ENCODE results near the gene WNT5A.

The WNT5A gene

DNA sequence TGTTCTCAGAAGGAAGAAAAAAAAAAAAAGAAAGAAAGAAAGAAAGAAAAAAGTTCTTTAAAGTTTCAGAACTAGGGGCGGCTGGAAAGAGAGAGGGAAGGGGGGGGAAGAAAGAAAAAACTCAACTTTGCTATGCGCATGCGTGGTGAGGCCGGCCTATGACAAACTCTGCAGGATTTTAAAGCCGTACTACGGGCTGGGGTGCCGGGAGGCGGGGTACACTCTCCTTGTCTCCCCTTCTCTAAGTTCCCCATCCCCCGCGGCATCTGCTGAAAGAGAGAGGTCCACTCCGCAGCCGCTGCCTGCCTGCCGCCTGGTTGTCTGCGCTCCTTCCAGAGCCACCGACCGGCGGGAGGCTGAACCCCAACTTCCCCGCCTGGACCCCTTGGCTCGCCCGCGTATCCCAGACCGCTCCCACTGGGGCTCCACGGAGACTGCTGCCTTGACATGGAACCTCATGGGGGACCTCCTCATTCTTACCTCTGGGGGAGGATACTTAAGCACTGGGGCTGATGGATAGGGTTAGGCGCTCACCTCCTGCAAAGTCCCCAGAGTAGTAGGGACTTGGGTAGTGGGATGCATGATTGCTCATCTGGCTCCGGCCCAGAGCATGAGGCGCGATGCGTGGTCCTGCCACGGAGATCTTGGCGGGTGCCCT is 1.4 kb upstream of the WNT5A start (continued):
- TF ChIP-seq ZBTB17 (tag by site-specific recombination; IDR thresholded peaks at IDR 0.05), result peak; percentile 36; the same call in 1 of the 2 replicates
- peak; percentile 39; the same call in 1 of the 2 replicates for TF ChIP-seq PRDM10 (tag by site-specific recombination; IDR thresholded peaks at IDR 0.05)
- TF ChIP-seq, protein P1, sequence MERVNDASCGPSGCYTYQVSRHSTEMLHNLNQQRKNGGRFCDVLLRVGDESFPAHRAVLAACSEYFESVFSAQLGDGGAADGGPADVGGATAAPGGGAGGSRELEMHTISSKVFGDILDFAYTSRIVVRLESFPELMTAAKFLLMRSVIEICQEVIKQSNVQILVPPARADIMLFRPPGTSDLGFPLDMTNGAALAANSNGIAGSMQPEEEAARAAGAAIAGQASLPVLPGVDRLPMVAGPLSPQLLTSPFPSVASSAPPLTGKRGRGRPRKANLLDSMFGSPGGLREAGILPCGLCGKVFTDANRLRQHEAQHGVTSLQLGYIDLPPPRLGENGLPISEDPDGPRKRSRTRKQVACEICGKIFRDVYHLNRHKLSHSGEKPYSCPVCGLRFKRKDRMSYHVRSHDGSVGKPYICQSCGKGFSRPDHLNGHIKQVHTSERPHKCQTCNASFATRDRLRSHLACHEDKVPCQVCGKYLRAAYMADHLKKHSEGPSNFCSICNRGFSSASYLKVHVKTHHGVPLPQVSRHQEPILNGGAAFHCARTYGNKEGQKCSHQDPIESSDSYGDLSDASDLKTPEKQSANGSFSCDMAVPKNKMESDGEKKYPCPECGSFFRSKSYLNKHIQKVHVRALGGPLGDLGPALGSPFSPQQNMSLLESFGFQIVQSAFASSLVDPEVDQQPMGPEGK (tag by site-specific recombination; IDR thresholded peaks at IDR 0.05), result peak; percentile 63

- Histone ChIP-seq H3K4me1 (ENCODE audit: control insufficient read depth, insufficient read depth, low read length) (peaks cover 21% of the 10 kb centered on the region), H3K36me3 (ENCODE audit: control insufficient read depth in 2 of 2, insufficient read depth in 1 of 2, low read length in 2 of 2) (peaks cover 0 to 11% of the 10 kb centered on the region in 2 experiments; a peak in 1 of 3 replicates), H3K27ac (ENCODE audit: extremely low read depth, low read depth, low read length) (peak overlapping the region; percentile 97), H3K9me3 (ENCODE audit: control insufficient read depth, insufficient read depth, low read depth, low read length) (no peaks in the 10 kb centered on the region), H3K4me3 (ENCODE audit: low read depth, low read length) (peak overlapping the region; percentile 72)
- POLR2A ChIA-PET, result interaction anchor here (0.6 to 1.0 kb wide), 3 partner anchors 14 to 1354 kb away, joined by 3 read pairs; no protein-coding TSS in a partner anchor
- CTCF ChIA-PET, result interaction anchor here (0.7 kb wide), 2 partner anchors 215 to 236 kb away, joined by 3 to 4 read pairs; no protein-coding TSS in a partner anchor
- TF ChIP-seq ZSCAN30 (tag by site-specific recombination; IDR thresholded peaks at IDR 0.05), result 0 out of 2 replicates have a peak, but pooled peaks have one; percentile 20
- TF ChIP-seq, protein P2, sequence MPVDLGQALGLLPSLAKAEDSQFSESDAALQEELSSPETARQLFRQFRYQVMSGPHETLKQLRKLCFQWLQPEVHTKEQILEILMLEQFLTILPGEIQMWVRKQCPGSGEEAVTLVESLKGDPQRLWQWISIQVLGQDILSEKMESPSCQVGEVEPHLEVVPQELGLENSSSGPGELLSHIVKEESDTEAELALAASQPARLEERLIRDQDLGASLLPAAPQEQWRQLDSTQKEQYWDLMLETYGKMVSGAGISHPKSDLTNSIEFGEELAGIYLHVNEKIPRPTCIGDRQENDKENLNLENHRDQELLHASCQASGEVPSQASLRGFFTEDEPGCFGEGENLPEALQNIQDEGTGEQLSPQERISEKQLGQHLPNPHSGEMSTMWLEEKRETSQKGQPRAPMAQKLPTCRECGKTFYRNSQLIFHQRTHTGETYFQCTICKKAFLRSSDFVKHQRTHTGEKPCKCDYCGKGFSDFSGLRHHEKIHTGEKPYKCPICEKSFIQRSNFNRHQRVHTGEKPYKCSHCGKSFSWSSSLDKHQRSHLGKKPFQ (tag by site-specific recombination; IDR thresholded peaks at IDR 0.05), result peak; percentile 81
- TF ChIP-seq ZNF114 (tag by site-specific recombination; IDR thresholded peaks at IDR 0.05), result no peak
- TF ChIP-seq ZEB2 (tag by site-specific recombination; IDR thresholded peaks at IDR 0.05), result 0 out of 2 replicates have a peak, but pooled peaks have one; percentile 27
- peak; percentile 25; the same call in 1 of the 2 replicates for TF ChIP-seq ZNF596 (tag by site-specific recombination; IDR thresholded peaks at IDR 0.05)
- TF ChIP-seq KLF10 (tag by site-specific recombination; IDR thresholded peaks at IDR 0.05), result peak; percentile 50
- TF ChIP-seq ZNF549 (tag by site-specific recombination; IDR thresholded peaks at IDR 0.05), result no peak
- TF ChIP-seq ZNF571 (tag by site-specific recombination; IDR thresholded peaks at IDR 0.05), result no peak
- TF ChIP-seq ZNF16 (tag by site-specific recombination; IDR thresholded peaks at IDR 0.05; ENCODE audit: low read depth), result no peak
- no peak for TF ChIP-seq ZNF157 (tag by site-specific recombination; IDR thresholded peaks at IDR 0.05)
- peak; percentile 63; the same call in 1 of the 2 replicates for TF ChIP-seq ZNF398 (tag by site-specific recombination; IDR thresholded peaks at IDR 0.05)
- TF ChIP-seq SP3 (tag by site-specific recombination; IDR thresholded peaks at IDR 0.05), result peak; percentile 19; the same call in 1 of the 2 replicates
- no peak for TF ChIP-seq ZNF560 (tag by site-specific recombination; IDR thresholded peaks at IDR 0.05; ENCODE audit: borderline replicate concordance)
- TF ChIP-seq KLF7 (tag by site-specific recombination; IDR thresholded peaks at IDR 0.05; ENCODE audit: borderline replicate concordance), result no peak
- TF ChIP-seq, protein P3, sequence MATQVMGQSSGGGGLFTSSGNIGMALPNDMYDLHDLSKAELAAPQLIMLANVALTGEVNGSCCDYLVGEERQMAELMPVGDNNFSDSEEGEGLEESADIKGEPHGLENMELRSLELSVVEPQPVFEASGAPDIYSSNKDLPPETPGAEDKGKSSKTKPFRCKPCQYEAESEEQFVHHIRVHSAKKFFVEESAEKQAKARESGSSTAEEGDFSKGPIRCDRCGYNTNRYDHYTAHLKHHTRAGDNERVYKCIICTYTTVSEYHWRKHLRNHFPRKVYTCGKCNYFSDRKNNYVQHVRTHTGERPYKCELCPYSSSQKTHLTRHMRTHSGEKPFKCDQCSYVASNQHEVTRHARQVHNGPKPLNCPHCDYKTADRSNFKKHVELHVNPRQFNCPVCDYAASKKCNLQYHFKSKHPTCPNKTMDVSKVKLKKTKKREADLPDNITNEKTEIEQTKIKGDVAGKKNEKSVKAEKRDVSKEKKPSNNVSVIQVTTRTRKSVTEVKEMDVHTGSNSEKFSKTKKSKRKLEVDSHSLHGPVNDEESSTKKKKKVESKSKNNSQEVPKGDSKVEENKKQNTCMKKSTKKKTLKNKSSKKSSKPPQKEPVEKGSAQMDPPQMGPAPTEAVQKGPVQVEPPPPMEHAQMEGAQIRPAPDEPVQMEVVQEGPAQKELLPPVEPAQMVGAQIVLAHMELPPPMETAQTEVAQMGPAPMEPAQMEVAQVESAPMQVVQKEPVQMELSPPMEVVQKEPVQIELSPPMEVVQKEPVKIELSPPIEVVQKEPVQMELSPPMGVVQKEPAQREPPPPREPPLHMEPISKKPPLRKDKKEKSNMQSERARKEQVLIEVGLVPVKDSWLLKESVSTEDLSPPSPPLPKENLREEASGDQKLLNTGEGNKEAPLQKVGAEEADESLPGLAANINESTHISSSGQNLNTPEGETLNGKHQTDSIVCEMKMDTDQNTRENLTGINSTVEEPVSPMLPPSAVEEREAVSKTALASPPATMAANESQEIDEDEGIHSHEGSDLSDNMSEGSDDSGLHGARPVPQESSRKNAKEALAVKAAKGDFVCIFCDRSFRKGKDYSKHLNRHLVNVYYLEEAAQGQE (tag by site-specific recombination; IDR thresholded peaks at IDR 0.05), result no peak
- no peak for TF ChIP-seq ZNF626 (tag by site-specific recombination; IDR thresholded peaks at IDR 0.05)
Observed at GRCh38 chr3:55487381-55488241, 505 bp upstream of the WNT5A start.

Measured in HEK293 (cell line).